C4-2B (cell line): ENCODE data around the gene SPTBN2.

Experiments
- H3K27ac ChIP-seq: fragments of 450-650 bp; 2 replicates; pipeline ENCODE4 v1.5.1; 2017
- CTCF ChIP-seq: fragments of 450-650 bp; conservative IDR thresholded peaks from 2 replicates; pipeline ENCODE4 v1.5.1; 2017; ENCODE audit warnings: mild to moderate bottlenecking
- ZFX ChIP-seq: fragments of 450-650 bp; IDR thresholded peaks from 2 replicates; pipeline ENCODE4 v1.6.1; 2017

The SPTBN2 gene

DNA sequence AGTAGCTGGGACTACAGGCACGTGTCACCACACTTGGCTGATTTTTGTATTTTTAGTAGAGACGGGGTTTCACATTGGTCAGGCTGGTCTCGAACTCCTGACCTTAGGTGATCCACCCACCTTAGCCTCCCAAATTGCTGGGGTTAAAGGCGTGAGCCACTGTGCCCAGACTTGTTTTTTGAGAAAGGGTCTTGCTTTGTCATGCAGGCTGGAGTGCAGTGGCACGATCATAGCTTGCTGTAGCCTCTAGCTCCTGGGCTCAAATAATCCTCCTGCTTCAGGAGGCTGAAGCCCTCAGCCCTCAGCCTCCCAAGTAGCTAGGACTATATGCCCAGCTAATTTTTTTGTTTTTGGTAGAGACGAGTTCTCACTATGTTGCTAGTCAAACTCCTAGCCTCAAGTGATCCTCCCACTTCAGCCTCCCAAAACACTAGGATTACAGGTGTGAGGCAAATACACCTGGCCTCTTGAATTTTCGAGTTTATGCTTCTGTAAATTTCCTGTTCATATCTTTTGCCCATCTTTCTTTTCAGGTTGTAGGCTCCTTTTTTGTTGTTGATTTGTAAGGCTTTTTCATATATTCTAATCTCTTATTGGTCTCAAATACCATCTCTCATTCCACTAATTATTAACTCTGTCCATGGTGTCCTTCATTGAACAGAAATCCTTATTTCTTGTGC lies 47.9 kb downstream of the SPTBN2 start:
- TF ChIP-seq ZFX, result no peak
- no peak for TF ChIP-seq CTCF
- no peak overlapping the region for H3K27ac ChIP-seq

GRCh38 chr11:66677599-66678375 lies 51.2 kb downstream of the SPTBN2 start, which contains the start of gene RBM4B:
Gene RBM4B (minus strand): TSS chr11:66677887. CDS start chr11:66677079, 808 bp downstream.
- TF ChIP-seq CTCF, result no peak
- no peak; the same call in 1 of the 2 replicates for TF ChIP-seq ZFX
- peak within 1 kb of the TSS; percentile 86 for H3K27ac ChIP-seq

GRCh38 chr11:66676931-66677598 lies 52.0 kb downstream of the SPTBN2 start:
- TF ChIP-seq CTCF, result no peak
- no peak for TF ChIP-seq ZFX
- peak overlapping the region; percentile 86 for H3K27ac ChIP-seq

GRCh38 chr11:66676282-66676919 lies 52.6 kb downstream of the SPTBN2 start:
- TF ChIP-seq CTCF (no peak), ZFX (no peak)
- H3K27ac ChIP-seq, result peak overlapping the region; percentile 86; the same call in 1 of the 2 replicates

DNA sequence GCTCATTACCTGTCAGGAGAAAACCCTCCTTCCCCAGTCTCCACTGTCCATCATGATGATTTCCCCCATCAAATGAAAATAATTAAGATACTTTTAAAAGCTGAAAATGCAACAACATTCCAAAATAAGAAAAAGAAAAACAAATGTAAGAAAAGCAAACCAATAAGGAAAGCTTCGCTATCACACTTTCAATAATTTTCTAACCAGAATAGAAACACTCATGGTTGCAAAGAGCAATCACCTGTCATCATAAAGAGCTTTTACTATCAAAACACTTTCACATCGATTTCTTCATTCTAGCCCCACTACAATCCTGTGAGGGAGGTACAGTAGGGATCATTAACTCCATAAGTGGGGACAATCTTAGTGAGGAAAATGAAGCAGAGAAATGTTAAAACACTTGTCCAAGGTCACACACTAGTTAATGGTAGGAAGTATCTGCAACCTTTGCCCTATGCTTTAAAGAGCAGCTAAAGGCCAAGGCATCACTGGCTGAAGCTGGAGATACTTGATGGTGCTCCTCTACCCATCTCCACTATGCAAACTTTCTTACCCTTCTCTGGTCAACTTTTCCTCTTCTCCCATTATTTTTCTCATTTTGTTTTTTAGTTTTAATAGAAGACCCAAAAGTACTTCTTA lies 53.9 kb downstream of the SPTBN2 start:
- H3K27ac ChIP-seq, result no peak overlapping the region
- no peak for TF ChIP-seq CTCF
- TF ChIP-seq ZFX, result no peak

- H3K27ac ChIP-seq, result no peak overlapping the region
- TF ChIP-seq CTCF, result no peak
- TF ChIP-seq ZFX, result no peak
Measured at GRCh38 chr11:66670816-66671215, 58.2 kb downstream of the SPTBN2 start.
